Activated CD8-positive, alpha-beta T cell treated with anti-CD3 and anti-CD28 coated beads for 36 hours (primary cell): Measurements from ENCODE around the gene PPM1B. TPM values are rescaled to one million over a fixed set of nuclear protein-coding genes. Genes with fewer than 3 reads are reported as not detected.

Source experiments
- ATAC-seq: fragments of 200-7000 bp; cut with Tn5 transposase; one replicate; pipeline ENCODE4 v1.10.0; 2021; ENCODE audit warnings: mild to moderate bottlenecking, moderate library complexity
- CTCF ChIA-PET: fragments of 350-600 bp; sonication (Branson Sonifier 250); formaldehyde crosslinking; loops from one replicate; lab custom pipeline; 2021; ENCODE audit warnings: antibody characterized with exemption; lab: Charles Lee
- POLR2A ChIA-PET: fragments of 350-600 bp; sonication (Branson Sonifier 250); formaldehyde crosslinking; loops from one replicate; lab custom pipeline; 2021; ENCODE audit warnings: antibody characterized with exemption; lab: Charles Lee
- DNase-seq: peaks from one replicate; pipeline ENCODE4 v3.0.0-alpha.2; 2020
- H3K27ac Mint-ChIP-seq: one replicate; pipeline ENCODE4 v1.8.0; 2021; ENCODE audit warnings: mild to moderate bottlenecking, mixed read lengths
- H3K27me3 Mint-ChIP-seq: one replicate; pipeline ENCODE4 v1.8.0; 2021; ENCODE audit warnings: mixed read lengths
- H3K36me3 Mint-ChIP-seq: one replicate; pipeline ENCODE4 v1.8.0; 2021; ENCODE audit warnings: low read depth, mixed read lengths
- H3K4me1 Mint-ChIP-seq: one replicate; pipeline ENCODE4 v1.8.0; 2021; ENCODE audit warnings: low read depth, mixed read lengths
- H3K4me3 Mint-ChIP-seq: one replicate; pipeline ENCODE4 v1.8.0; 2021; ENCODE audit warnings: mild to moderate bottlenecking, moderate library complexity, mixed read lengths
- H3K9me3 Mint-ChIP-seq: one replicate; pipeline ENCODE4 v1.8.0; 2021; ENCODE audit warnings: mixed read lengths
- CTCF ChIP-seq: fragments of 200-600 bp; IDR thresholded peaks from one replicate; pipeline ENCODE4 v1.8.0; 2022; ENCODE audit warnings: antibody characterized with exemption, mild to moderate bottlenecking
- intact Hi-C: fragments of 100-400 bp; cut with micrococcal nuclease; formaldehyde crosslinking; loops from one replicate; pipeline ENCODE4 v1.10.0; 2022
- total RNA-seq, 2 experiments: library from RNA; stranded (reverse); gene quantifications; one replicate each; pipeline ENCODE4 v1.2.3, GENCODE V29; 2021

Gene PPM1B
- total RNA-seq, 2 experiments from 2014 or later: 37.1 to 40.7 TPM

GRCh38 chr2:44139741-44140140 is 28.9 kb upstream of the PPM1B start:
- no peak for DNase-seq
- Mint-ChIP-seq H3K9me3 (no peaks in the 10 kb centered on the region), H3K27me3 (no peaks in the 10 kb centered on the region), H3K4me1 (peaks cover 4% of the 10 kb centered on the region), H3K27ac (no peak overlapping the region), H3K36me3 (no peaks in the 10 kb centered on the region), H3K4me3 (no peak overlapping the region)
- TF ChIP-seq CTCF: no peak
- no peak for ATAC-seq
- ChIA-PET CTCF (interaction anchor here (0.8 to 0.9 kb wide), 2 partner anchors 19 to 340 kb away, joined by 3 read pairs; no protein-coding TSS in a partner anchor), POLR2A (no interaction called here)
- intact Hi-C loops: no loop called here

- Mint-ChIP-seq H3K4me3 (no peak overlapping the region), H3K27ac (no peak overlapping the region), H3K9me3 (no peaks in the 10 kb centered on the region), H3K36me3 (no peaks in the 10 kb centered on the region), H3K27me3 (no peaks in the 10 kb centered on the region), H3K4me1 (peaks cover 6% of the 10 kb centered on the region)
- TF ChIP-seq CTCF: no peak
- intact Hi-C loops: no loop called here
- ChIA-PET CTCF (interaction anchor here (1.3 kb wide), 1 partner anchor 55 kb away, joined by 5 read pairs; no protein-coding TSS in a partner anchor), POLR2A (interaction anchor here (0.6 to 1.1 kb wide), 2 partner anchors 15 to 19 kb away, joined by 3 read pairs; no protein-coding TSS in a partner anchor)
- DNase-seq (no peak), ATAC-seq (no peak)
Observed at GRCh38 chr2:44142306-44142705, 26.4 kb upstream of the PPM1B start.

- ATAC-seq: no peak
- TF ChIP-seq CTCF: no peak
- H3K36me3 Mint-ChIP-seq: no peaks in the 10 kb centered on the region
- intact Hi-C loops: no loop called here
- CTCF ChIA-PET: no interaction called here
- H3K4me1 Mint-ChIP-seq: peaks cover 6% of the 10 kb centered on the region
- H3K4me3 Mint-ChIP-seq: no peak overlapping the region
- no peaks in the 10 kb centered on the region for H3K9me3 Mint-ChIP-seq
- DNase-seq: no peak
- POLR2A ChIA-PET: no interaction called here
- H3K27me3 Mint-ChIP-seq: no peaks in the 10 kb centered on the region
- H3K27ac Mint-ChIP-seq: no peak overlapping the region
Observed at GRCh38 chr2:44143701-44144100, 25.0 kb upstream of the PPM1B start.

GRCh38 chr2:44148999-44149398 is 19.7 kb upstream of the PPM1B start:
- TF ChIP-seq CTCF: no peak
- CTCF ChIA-PET: no interaction called here
- Mint-ChIP-seq H3K4me1 (peaks cover 2% of the 10 kb centered on the region), H3K36me3 (no peaks in the 10 kb centered on the region), H3K9me3 (no peaks in the 10 kb centered on the region), H3K27ac (no peak overlapping the region), H3K4me3 (no peak overlapping the region), H3K27me3 (peaks cover 3% of the 10 kb centered on the region)
- no peak for ATAC-seq
- POLR2A ChIA-PET: no interaction called here
- intact Hi-C loops: no loop called here
- DNase-seq: no peak

- ATAC-seq (no peak), DNase-seq (no peak)
- Mint-ChIP-seq H3K9me3 (no peaks in the 10 kb centered on the region), H3K4me3 (no peak overlapping the region), H3K36me3 (no peaks in the 10 kb centered on the region), H3K27me3 (peaks cover 3% of the 10 kb centered on the region), H3K27ac (no peak overlapping the region), H3K4me1 (peaks cover 2% of the 10 kb centered on the region)
- ChIA-PET POLR2A (interaction anchor here (1.2 kb wide), 1 partner anchor 30 kb away, joined by 3 read pairs; no protein-coding TSS in a partner anchor), CTCF (no interaction called here)
- no peak for TF ChIP-seq CTCF
- intact Hi-C loops: no loop called here
Observed at GRCh38 chr2:44150473-44150872, 18.2 kb upstream of the PPM1B start.
